Stimulated activated CD8-positive, alpha-beta memory T cell treated with anti-CD3 and anti-CD28 coated beads, Interleukin-2, amount 100 ng/mL, for 1 hour (primary cell): ENCODE data around the gene RTN1.

Experiments used
- DNase-seq, 2 donors: peaks; one replicate each; pipeline ENCODE4 v3.0.0-alpha.2; 2020; ENCODE audit warnings: low read depth in 2 of 2

RTN1 gene

DNA sequence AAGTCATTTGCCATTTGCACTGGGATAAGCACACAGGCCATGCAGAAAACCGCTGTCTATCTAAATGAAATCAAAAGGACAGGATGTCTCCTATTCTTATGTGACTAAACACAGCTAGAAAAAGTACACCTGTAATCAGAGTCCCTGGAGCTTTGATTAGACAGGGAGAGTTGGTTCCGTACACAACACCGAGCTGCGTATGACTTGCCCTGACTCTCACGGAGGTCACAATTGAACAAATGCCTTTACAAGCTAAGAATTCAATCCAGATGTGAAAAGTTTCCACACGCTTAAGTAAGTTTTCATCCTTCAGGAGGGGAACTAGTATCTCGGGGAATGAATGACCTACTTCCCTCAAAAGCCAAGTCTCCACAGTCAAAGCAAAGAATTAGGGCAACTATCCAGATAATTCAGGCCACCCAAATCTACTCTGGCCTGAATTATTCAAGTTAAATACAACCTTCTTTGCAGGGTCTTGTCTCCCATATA lies 67.5 kb downstream of the RTN1 start:
- no peak for DNase-seq

DNA sequence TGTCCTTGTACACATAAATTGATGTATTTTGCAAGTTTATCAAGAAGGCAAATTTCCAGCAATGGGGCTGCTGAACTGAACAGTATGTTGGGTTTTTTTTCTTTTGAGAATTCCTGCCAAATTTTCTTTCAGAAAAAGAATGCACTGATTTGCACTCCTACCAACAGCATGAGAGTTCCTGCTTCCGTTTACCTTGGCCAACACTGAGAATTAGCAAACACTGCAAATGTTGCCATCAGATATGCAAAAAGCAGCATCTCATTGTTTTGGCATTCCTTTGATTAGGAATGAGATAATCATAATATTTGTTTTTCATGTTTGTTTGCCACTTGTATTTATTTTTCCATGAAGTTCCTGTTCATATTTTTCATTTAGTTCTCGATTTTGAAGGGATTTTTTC lies 82.4 kb downstream of the RTN1 start:
- DNase-seq = no peak

DNA sequence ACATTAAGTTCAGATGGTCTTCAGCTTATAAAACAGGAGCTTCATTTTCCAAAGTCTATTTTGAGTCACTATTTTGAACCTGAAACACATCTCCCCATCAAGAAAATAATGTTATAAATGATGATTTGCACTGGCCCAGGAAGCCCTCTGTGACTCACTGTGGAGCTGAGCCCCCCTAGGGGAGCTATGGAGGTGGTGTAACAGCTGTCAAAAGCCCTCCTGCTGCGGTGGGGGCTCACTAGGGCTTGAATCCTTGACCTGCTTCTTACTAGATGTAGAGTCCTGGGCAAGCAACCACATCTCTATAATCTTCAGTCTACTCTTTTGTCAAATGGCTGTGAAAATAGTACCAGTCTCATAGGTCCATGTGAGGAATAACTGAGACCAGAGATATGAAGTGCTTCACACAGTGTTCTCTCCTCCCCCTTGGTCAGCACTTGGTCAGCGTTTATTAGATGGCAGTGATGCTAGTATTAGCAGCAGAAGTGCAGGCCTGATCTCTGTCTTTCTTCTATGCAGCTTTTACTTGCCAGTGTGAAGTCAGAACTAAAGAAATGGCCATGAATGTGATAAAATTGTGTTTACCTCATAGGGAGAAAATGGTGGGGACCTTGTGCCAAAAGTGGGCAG lies 83.4 kb downstream of the RTN1 start:
- no peak for DNase-seq

DNA sequence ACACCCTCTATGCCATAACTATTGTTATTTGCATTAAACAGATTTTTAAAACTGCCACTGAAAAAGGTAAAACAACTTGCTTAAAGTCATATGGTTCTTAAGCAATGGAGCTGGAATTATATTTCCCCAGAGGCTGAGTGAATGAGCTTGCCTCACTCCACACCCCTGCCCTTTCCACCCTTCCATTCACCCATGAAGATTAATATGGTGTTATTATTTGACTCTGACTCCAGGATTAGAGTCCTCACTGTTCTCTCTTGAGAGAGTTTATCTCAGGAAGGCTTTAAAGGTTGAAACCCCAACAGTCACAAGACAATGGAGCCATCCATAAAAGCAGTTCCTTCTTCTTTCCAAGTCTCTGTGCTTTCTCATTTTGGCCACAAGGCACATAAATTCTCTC lies 84.9 kb downstream of the RTN1 start:
- no peak for DNase-seq

DNA sequence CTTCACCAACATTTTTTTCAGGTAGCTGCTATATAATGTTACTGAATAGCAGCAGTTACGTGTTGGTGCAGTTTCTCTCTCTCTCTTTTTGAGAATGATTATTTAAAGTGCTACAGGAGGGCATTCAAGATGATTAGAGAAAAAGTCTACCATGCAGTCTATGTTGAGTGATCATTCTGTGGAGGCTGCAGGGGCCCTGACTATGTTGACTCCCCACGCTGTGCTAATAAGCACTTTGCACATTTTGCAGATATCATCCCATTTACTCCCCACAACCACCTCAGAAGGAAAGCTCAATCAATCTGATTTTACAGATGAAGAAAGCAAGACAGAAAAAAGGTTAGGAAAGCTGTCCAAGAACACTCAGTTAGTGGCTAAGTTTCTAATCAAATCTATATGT lies 87.8 kb downstream of the RTN1 start:
- DNase-seq = no peak

DNA sequence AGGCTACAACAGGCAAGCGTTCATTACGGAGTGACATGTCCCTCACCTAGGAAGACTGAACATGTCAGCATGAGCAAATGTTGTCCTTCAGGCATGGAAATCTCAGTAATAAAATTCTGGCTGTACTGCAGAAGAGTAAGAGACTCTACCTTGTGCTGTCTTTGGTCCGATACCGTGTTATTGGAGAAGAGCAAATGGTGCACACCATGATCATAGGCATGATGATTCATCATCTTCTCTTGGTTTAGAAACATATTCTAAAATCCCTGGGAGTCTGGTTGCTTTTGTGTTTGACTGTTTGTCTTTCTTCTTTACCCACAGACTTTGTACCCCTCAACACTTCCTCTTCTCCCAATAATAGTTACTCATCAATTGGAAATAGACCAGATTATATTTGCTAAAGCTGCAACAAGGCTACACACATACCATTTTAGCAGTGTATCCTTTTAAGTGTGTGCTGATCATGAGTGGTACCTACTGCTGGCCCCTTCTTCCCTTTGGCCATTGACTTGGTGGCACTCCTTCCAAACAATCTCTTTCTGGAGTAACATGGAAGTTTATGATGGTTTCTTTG lies 93.5 kb downstream of the RTN1 start:
- DNase-seq = no peak

DNA sequence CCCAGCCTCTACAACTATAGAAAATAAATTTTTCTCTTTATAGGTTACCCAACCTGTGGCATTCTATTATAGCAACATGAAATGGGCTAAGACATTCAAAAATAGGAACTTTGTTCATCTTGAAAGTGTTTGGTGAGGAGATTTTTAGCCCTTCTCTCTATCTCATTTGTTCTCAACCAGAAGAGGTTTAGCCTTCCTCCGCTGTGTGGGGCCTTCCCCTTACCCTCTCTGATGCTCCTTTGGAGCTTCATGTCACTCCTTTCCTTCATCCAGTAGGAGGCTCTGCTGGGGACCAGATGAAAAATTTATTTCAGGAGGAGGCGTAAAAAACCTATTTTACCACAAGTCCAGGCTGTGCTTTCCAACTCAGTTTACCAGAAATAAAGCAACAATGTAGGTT lies 94.1 kb downstream of the RTN1 start:
- DNase-seq = no peak

DNA sequence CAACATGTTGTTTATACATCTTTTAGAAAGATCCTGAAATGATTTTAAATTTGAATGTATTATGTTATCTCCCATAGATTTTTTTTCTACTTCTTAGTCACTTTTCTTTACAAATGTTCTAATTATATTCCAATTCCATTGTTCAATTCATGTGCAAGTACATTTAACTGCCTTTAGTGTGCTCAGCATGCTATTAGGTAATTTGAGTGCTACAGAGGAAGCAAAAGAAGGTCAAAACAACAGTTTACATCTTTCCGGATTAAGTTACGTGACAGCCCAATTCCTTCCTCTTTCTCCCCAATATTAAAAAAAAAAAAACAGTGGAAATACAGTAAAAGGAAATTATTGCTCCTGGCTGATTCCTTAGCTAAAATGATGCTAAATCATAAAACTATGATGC lies 98.3 kb downstream of the RTN1 start:
- DNase-seq = no peak

DNA sequence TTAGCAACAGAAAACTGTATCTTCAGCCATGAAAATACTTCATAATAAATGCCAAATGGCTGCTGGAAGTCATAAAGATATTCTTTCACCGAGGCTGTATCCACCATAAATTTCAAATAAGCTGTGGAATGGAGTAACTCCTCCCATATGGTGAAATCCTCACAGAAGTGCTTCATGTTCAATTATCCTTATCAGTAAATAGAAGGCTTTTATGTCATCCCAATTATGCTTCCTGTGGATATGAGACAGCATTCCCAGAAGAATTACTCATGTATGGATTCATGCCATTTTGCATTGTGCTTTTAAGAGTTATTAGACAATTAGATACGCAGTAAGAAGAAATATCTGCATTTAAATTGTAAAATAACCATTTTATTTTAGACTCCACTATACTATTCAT lies 99.0 kb downstream of the RTN1 start:
- no peak for DNase-seq

DNA sequence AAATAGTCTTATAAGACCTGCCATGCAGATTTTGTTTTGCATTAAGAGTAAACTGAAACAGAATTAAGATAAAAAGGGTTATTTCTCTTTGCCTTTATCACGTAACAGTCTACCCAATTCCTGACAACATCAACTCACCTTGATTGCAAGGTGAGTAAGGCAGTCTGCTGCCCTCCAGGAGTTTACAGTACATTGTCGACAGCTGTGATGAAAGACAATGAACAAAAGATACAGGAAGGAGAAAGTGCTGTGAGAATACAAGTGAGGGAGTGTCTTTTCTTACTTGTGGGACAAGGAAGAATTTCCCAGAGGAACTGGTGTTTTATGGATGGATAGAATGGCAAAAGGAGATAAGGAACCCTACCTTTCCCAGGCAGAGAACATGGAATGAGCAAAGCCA lies 101.0 kb downstream of the RTN1 start:
- no peak for DNase-seq

DNA sequence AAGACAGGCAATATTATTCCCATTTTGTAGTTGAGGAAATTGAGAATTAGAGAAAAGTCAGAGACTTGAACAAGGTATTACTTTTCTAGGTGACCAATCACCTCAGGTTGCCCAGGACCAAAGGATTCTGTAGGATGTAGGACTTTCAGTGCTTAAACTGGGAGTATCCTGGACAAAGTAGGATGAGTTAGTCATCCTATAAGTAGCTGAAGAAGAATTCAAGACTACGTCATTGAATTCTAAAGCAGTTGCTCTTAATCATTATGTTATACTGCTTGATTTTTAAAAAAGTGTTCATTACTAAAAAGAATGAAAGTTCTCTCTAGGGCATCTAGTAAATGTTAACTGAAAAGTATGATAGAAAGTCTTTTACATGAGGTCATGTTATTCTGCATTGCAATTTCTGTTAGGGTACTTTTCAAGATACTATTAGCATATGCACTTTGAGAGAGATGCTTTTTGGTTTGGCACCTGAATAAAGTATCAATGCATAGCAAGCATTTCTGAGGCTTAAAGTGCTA lies 101.7 kb downstream of the RTN1 start:
- DNase-seq = no peak

DNA sequence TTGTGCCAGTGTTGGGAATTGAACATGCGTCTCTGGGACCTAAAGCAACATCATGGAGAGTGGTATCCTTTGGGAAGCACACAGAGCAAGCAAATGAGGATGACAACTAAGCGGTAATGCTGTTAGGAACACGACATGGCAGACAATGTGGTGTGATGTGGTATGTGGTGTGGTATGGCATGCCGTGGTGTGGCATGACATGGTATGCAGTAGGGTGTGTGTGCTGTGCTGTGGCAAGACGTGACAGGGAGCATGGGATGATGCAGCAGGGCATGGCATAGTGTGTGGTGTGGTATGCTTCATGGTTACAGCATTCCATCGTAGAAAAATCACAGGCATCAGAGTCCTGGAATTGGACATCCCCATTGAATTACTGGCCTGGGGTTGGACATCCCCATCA lies 108.7 kb downstream of the RTN1 start:
- DNase-seq = no peak

DNA sequence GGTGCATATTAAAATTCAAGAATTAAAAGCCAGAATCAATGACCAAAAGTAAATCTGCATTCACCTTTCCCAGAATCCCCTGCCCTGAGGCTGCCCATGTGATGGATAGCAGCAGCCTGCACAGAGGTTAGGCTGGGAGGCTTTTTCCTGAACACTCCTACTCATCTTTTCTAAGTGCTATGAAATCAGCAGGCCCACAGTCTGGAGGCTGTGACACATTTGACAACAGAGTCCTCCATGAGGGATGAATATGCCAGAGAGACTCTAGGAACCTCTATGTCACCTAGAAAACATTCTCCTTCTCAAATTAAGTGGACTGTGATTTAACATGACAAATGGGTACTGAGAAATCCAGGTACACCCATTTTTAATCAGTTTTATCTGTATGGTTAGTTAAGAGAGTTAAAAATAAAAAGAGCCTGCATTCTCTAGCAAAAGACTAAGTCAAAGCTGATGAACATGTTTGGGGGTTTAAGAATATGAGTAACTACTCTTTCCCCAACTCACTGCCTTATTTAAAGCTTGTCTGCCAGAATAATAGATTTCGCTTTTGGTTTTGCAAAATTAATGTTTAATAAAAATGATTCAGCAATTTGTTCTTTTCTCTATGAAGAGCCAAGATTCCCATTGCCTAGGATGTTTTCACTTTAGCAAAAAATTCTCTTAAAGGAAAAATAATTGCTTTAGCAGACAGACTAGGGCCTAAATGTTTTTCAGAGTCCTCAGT lies 115.0 kb downstream of the RTN1 start:
- DNase-seq = no peak

DNA sequence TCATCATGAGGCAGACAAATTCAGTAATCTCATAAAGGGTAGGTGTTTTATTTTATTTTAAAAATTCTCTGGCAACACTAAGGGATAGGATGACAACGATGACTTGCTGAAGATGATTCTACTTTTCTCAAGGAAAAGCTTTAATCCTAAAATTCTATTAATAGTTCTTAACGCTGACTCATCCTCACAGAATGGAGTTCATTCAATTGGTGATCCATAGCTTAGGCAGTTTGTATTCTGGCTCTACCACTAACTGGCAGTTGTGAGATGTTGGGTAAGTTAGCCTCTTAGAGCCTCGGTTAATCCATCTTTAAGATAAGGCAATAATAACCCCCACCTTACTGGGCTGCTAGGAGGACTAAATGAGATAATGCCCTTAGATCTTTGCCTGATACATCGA lies 116.3 kb downstream of the RTN1 start:
- DNase-seq = no peak

DNA sequence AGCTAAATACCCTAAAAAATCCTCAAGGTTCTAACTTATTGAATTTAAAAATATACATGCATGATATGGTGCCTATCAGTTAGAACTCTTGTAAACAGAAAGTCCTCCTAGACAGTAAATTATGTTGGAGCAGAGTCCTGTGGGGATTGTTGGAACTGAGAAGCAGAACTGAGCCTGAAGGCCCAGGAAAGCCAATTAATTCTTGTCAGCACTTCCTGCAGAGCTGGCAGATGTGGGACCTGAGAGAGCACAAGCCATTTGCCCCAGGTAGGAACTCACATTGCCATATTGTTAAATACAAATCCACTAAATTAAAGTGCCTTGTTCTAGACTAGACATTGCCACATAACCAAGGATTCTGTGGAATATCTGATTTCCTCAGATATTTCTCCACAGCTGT lies 117.1 kb downstream of the RTN1 start:
- no peak for DNase-seq

DNA sequence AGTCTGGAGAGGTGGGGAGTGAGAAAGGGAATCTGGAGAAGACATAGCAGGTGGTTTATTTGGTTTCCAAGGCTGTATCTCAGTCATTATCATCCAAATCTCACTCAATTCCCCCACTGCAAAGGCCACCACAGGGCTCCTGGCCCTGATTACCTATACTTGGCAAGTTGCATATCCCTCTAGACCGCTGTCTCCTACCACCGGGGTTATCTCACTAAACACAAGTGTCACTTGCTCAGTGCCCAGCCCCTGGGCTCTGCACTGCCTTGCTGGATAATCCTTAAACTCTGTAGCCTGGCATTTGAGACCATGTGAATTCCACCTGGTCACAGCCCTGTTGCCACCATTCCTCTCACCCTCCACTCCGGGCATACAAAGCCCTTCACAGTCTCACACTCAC lies 119.0 kb downstream of the RTN1 start:
- no peak for DNase-seq

DNA sequence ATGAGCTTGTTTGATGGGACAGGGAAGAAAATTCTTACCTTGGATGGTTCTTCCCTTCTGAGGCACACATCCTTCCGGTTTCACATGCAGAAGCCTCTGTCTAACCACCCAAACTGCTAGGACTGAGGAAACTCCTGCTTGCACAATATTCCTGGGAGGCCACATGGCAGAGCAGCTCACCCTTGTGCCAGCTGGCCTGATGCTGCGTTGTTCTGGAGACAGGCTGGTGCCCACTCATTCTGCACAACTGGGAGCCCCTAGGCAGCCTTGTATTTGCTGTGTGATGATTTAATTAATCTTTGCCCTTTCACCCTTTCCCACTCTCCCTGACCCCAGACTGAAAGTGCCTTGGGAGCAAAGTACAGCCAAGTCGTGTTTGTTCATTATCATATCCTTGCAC lies 130.8 kb downstream of the RTN1 start:
- DNase-seq = no peak

DNA sequence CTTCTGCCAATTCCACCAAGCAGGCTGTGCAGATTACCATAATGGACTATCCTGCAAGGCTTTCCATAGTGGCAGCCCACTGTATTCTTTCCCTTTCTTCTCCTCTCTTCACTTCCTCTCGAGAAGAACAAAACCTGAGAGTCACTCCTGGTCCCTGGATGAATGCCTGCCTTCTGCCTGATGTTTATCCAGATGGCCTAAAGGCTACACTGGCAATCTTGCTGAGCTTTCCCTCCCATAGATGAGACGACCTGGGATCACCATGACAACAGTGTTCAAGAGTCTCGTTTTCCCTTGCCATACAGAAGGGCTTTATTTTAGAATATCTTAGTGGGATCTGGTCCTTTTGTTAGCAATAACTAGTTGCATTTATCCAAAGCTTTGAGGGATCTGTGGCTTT lies 142.3 kb downstream of the RTN1 start:
- no peak for DNase-seq

DNA sequence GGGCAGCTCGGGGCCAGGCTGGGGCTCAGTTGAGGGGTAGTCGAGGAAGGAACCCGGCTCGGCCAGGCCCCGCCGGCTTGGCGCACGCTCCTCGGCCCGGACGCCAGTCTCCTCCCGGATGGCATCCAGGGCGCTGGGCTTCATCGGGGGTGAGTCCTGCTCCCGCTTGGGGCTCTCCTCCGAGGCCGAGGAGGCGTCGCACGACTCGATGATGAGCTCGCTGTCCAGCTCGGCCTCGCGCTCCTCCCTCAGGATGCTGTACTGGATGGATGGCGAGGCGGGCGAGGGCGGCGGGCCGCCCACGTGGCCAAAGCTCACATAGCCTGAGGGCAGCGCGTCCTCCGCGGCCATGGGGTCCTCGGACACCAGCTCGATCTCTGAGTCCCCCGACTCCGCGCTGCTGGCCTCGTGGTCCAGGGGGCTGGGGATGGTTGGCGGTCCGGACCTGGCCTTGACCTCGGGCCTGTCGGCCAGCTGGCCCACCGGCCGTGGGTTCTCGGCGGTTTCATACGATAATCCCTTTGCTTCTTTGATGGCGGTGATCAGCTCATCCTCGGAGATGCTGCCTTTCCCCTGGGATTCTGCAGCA lies 143.4 kb downstream of the RTN1 start:
- DNase-seq = no peak

DNA sequence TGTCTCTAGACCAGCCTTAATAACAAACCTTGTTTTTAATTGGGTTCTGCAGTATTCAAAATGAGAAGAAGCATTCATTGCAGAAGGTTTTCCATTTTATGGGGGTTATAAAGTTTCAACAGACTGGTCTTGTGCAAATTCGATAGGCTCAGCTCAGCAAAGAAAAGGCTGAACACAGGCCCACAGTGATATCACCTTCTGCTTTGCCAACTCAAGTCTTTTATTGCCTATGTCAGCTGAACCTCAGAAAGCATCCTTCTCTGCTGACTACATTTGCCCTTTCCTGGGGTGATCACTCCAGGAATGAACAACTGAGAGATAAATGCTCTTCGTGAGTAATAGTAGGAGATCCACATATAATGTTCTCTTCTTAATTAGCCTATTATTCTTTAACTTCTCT lies 159.5 kb downstream of the RTN1 start:
- no peak for DNase-seq

DNA sequence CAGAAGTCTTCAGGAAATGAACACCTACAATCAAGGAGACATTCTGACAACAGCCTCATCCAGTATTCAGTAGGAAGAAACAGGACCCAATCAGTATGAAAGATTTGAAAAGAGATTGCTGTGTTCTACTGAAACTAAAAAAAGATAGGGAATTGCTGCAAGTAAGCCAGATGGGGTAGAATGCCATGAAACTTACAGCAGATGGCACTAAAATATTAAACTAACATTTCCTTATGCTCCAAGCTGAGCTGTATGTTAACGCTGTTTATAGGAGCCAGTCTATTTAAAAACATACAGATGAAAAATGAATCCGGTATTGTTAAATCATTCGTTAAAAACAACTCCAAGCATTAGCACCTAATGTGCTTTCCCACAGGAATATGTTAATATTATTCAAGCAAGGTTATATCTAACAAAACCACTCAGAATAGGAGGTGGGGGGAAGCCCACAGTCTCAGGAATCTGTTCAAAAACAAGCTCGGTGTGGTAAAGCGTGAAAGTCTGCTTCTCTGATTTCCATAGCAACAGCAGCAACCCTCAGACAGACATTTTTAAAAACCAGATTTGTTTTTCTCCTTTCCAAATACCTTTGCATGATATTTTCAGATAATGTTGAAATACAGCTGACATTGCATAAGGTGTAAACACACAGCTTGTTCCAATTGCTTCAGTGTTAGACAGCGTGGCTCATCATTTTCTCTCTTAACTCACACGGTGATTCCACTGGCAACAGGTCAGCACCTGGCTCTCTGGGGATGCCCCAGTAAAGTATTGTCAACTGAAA lies 162.6 kb downstream of the RTN1 start:
- DNase-seq = no peak

DNA sequence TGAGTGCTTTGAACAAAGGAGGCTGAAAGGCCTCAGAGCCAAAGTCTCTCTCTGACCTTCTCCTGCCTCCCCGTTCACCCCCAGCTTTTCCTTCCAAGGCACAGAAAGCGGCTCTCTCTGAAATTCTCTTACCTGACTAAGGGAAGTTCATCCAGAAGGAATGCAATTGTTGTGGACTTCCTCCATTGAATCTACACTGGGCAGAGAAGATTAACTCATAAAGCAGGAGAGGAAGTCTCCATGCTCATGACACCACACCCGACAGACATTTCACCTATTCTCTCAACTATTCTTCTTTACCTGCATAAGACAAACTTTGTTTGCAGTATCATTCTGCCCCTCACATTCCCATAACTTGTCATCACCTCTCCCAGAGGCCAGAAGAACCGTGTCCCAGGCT lies 164.7 kb downstream of the RTN1 start:
- no peak for DNase-seq
